ENCODE measurements around the gene PRSS16. TPM values are rescaled to one million over a fixed set of nuclear protein-coding genes. Genes with fewer than 3 reads are reported as not detected.

Gene PRSS16
- total RNA-seq, 1 donor from 2014 or later = 10.5 TPM

DNA sequence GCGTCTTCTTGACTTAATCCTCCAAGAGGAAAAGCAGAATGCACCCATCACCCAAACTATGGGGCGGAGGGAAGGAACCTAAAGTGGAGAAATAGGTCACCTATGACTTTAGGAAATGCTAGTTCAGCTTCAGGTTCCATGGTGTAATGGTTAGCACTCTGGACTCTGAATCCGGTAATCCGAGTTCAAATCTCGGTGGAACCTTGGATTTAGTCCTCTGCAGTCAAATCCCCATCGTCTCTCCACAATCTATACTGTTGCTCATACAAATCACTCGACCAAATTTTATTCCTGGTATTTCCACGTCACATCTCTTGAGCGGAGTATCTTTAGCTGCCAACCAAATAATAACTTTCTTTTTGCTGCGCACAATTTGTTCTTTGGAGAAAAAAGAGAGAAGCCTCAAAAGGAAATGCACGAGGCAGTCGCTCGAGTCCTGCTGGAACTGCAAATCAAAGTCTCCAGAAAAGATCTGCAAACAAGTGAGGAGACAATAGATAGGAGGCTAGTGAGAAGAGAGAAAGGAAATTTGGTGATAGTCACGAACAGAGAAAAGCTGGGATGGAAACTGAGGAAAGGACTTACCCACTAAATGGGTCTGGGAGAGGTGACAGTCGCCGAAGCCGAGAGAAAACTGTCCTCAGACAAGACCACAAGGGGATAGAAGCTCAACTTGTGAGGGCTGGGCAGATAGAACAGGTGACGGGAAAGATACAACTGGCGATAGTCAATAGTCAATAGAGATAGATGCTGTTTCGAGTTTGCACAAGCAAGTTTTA is 48.0 kb downstream of the PRSS16 start:
- H3K4me1 Mint-ChIP-seq (ENCODE audit: unreplicated experiment) = peaks cover 24% of the 10 kb centered on the region
- peak overlapping the region; percentile 87 for H3K4me3 Mint-ChIP-seq
- no peak for TF ChIP-seq CTCF (conservative IDR thresholded peaks at IDR 0.05)
- DNase-seq (ENCODE audit: extremely low spot score, unreplicated experiment) = no peak
- H3K27ac Mint-ChIP-seq = peak overlapping the region; percentile 44
- peaks cover 90% of the 10 kb centered on the region for H3K27me3 Mint-ChIP-seq
- H3K36me3 Mint-ChIP-seq = no peaks in the 10 kb centered on the region
- no peaks in the 10 kb centered on the region for H3K9me3 Mint-ChIP-seq

GRCh38 chr6:27296106-27296783 is 48.7 kb downstream of the PRSS16 start:
- TF ChIP-seq CTCF (conservative IDR thresholded peaks at IDR 0.05) = no peak
- no peak for DNase-seq (ENCODE audit: extremely low spot score, unreplicated experiment)
- no peaks in the 10 kb centered on the region for H3K9me3 Mint-ChIP-seq
- no peaks in the 10 kb centered on the region for H3K36me3 Mint-ChIP-seq
- H3K4me1 Mint-ChIP-seq (ENCODE audit: unreplicated experiment) = peaks cover 21% of the 10 kb centered on the region
- peak overlapping the region; percentile 87 for H3K4me3 Mint-ChIP-seq
- H3K27me3 Mint-ChIP-seq = peaks cover 87% of the 10 kb centered on the region
- peak overlapping the region; percentile 67 for H3K27ac Mint-ChIP-seq

GRCh38 chr6:27297484-27297856 is 50.0 kb downstream of the PRSS16 start:
- TF ChIP-seq CTCF (conservative IDR thresholded peaks at IDR 0.05) = no peak
- DNase-seq (ENCODE audit: extremely low spot score, unreplicated experiment) = no peak
- Mint-ChIP-seq H3K27me3 (peaks cover 80% of the 10 kb centered on the region), H3K36me3 (no peaks in the 10 kb centered on the region), H3K4me3 (peak overlapping the region; percentile 85), H3K4me1 (ENCODE audit: unreplicated experiment) (peaks cover 21% of the 10 kb centered on the region), H3K27ac (peak overlapping the region; percentile 74), H3K9me3 (no peaks in the 10 kb centered on the region)

DNA sequence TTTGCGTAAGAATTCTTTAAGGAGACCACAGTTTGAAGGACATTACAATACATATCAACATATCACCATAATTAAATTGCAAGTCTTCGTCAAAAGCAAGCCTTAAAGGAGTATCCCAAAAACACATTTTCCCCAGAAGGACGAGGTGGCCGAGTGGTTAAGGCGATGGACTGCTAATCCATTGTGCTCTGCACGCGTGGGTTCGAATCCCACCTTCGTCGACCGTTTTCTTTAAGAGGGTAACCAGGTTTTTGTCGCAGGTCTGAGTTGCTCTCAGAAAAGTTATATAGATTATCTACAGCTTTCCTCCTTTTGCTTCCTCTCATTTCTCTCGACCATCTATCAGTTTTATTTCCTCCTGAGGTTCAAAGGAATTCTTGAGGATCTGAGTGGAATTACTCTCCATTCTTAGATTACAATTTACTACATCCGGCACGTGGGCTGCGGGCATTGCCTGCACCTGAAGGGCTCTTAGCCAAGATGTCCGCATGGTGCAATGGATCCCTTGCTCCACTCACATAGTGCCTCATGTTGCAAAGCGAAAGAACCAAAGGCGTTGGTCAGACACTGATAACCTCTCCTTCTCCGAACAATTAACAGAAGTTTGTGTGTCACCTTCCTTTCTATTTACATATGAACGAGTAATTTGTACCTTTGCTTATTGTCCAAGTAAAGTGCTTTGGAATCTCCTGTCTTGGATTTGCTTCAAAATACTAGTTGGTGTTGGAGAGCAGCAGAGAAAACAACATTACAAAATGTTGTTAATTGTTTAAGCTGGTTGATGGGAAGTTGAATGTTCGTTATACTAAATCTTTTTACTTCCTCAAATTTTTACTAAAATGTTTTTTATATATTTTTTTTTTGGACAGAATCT is 50.6 kb downstream of the PRSS16 start:
- no peaks in the 10 kb centered on the region for H3K9me3 Mint-ChIP-seq
- peak overlapping the region; percentile 74 for H3K27ac Mint-ChIP-seq
- H3K4me1 Mint-ChIP-seq (ENCODE audit: unreplicated experiment) = peaks cover 21% of the 10 kb centered on the region
- peaks cover 83% of the 10 kb centered on the region for H3K27me3 Mint-ChIP-seq
- DNase-seq (ENCODE audit: extremely low spot score, unreplicated experiment) = no peak
- H3K4me3 Mint-ChIP-seq = peak overlapping the region; percentile 85
- TF ChIP-seq CTCF (conservative IDR thresholded peaks at IDR 0.05) = no peak
- H3K36me3 Mint-ChIP-seq = no peaks in the 10 kb centered on the region

- no peak for TF ChIP-seq CTCF (conservative IDR thresholded peaks at IDR 0.05)
- Mint-ChIP-seq H3K27ac (no peak overlapping the region), H3K27me3 (peaks cover 74% of the 10 kb centered on the region), H3K4me1 (ENCODE audit: unreplicated experiment) (no peaks in the 10 kb centered on the region), H3K36me3 (no peaks in the 10 kb centered on the region), H3K4me3 (no peak overlapping the region), H3K9me3 (no peaks in the 10 kb centered on the region)
- DNase-seq (ENCODE audit: extremely low spot score, unreplicated experiment) = no peak
Observed at GRCh38 chr6:27303613-27304272, 56.2 kb downstream of the PRSS16 start.
